ENCODE measurements around the gene ZBTB16.
"Not testable (repeated sequence)": the region's sequence is repeated elsewhere in the genome, so short reads cannot be mapped to it uniquely, and the experiment has no call there.

Gene ZBTB16

DNA sequence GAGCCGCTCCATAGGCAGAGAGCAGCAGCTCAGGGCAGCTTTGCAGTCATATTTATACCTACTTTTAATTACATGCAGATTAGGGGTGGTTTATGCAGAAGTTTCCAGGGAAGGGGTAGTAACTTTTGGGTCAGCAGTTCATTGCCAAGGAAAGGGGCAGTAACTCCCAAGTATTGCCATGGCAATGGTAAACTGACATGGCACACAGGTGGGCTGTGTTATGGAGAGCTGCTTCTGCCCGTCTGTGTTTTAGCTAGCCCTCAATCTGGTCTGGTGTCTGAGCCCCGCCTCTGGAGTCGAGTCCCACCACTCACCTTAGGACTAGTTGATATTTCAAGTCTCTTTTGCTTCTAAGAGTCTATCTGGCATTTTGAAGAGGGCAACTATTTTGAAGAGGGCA, 12.2 kb upstream of the ZBTB16 start:
- DNase-seq: no peak

DNA sequence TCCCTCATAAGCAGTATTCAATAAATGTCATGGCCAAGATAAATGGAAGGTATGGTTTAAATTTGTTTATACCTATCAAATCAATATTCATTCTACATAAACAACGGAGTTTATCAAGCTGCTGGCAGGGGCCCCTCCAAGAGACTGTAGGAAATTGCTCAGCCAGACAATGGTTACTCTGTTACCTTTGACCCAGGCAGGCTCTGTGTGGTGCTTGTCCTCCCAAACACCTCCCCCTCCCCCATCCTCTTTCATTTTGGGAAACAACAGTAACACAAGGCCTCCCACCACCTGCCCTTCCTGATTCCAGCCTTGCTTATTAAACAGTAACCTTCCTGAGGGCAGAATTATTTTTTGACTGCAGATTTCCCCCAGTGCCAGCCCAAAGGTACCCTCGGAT, 10.5 kb upstream of the ZBTB16 start:
- DNase-seq: no peak

GRCh38 chr11:114049766-114050165, 9.7 kb upstream of the ZBTB16 start:
- DNase-seq: not testable (repeated sequence)

- no peak for DNase-seq
Observed at GRCh38 chr11:114050258-114050927, 9.1 kb upstream of the ZBTB16 start.

- DNase-seq: no peak
Observed at GRCh38 chr11:114051558-114051957, 8.0 kb upstream of the ZBTB16 start.

GRCh38 chr11:114052160-114052559, 7.4 kb upstream of the ZBTB16 start:
- no peak for DNase-seq

- DNase-seq: no peak
Observed at GRCh38 chr11:114053406-114053805, 6.1 kb upstream of the ZBTB16 start.

DNA sequence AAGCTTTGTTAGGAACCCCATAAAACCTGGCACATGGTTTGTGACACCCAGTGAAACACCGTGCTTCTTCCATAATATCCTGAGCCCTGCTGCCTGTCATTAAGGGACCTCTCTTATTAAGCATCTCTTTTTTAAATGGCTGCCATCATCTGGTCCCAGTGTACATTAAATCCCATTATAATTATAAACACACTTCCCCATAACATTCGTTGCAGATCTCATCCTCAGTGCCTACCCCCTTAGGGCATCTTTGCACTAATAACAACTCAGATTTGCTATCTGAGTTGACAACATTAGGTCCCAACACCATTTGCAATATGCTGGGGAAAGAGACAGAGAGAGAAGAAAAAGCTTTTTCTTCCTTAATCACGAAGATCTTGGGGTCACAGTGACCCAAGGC, 4.7 kb upstream of the ZBTB16 start:
- no peak for DNase-seq

- no peak for DNase-seq
Observed at GRCh38 chr11:114056409-114056808, 3.1 kb upstream of the ZBTB16 start.

GRCh38 chr11:114057147-114057546, 2.4 kb upstream of the ZBTB16 start:
- no peak for DNase-seq

- no peak for DNase-seq
Observed at GRCh38 chr11:114057605-114058004, 1.9 kb upstream of the ZBTB16 start.

- no peak for DNase-seq
Observed at GRCh38 chr11:114058026-114058706, 1.3 kb upstream of the ZBTB16 start.

GRCh38 chr11:114058871-114059277, 637 bp upstream of the ZBTB16 start:
- DNase-seq: no peak

DNA sequence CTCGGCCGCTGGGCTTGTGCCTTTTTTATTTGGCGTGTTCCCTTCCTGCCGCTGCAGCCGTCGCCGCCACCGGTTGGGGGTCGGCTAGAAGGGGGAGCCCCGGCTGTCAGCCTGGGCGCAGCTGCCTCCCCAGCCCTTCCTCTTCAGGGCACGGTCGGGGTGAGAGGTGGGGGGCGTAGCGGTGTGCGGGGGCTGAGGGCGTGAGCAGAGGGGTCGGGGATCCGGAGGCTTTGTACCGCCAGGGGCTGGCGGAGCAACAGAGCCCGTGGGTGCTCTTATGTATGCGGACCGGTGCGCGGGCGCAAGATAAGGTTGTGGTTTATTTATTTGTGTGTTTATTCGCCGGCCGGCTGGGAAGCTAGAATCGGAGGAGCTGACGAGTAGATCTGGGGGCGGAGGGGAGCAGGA, 477 bp downstream of the ZBTB16 start:
- DNase-seq: no peak

DNA sequence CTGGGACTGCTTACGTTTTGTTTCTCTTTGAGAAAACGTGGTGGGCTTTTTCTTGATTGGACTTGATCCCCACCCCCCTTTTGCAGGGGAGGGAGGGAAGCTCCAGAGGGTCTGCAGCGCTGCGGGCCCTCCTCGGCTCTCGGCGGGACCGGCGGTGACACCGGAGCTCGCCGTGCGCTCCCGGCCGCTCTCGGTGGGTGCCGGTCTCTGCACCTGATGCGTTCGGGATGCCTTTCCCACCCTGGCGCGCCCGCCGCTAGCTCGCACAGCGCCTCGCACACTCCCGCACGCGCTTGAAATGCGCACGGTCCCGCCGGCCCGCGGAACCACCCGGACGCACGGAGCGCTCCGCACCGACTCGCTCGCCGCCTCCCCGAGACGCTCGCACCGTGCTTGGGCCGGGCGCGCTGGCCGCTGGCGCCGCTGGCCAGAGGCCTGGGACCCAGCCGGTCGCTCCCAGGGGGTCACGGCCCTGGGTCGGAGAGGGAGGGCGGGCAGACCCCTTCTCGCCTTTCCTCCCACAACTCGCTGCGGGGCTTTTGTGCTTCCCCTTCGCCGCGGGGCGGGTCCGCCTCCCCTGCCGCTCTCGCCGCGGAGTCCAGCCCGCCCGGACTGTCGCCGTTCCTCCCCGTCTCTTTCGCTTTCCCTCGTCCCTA, 1.0 kb downstream of the ZBTB16 start:
- peak; percentile 29 for DNase-seq

DNA sequence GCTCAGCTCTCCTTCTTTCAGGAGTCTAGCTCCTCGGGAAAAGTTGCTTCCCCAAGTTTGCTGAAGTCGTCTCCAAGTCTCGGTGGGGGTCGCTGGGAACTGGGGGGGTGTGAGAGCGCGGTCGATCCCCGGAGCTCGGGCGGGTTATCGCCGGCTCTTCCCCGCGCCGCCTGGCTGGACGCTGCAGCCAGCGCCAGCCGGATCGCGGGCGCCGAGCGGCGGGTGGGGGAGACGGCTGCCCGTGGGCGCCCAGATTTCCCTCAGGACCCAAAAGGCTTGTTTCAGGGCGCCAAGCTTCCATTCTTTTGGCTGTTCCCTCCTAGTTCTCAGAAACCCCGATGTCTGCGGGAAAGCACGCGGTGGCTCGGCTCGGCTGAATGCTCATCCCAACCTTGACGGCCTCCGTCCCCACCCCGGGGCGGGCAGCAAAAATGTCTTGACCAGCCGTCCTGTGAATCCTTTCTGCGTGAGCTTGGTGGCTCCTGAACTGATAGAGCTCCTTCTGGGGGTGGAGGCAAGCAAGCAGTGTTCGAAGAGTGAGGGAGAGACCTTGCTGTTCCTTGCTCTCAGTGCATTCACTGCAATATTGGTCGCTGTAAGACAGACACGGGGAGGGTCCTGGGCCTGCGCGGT, 1.7 kb downstream of the ZBTB16 start:
- DNase-seq: no peak

GRCh38 chr11:114061681-114062049, 2.2 kb downstream of the ZBTB16 start:
- DNase-seq: no peak

- no peak for DNase-seq
Observed at GRCh38 chr11:114062272-114062671, 2.8 kb downstream of the ZBTB16 start.

GRCh38 chr11:114063149-114063828, 3.8 kb downstream of the ZBTB16 start:
- no peak for DNase-seq

- DNase-seq: no peak
Observed at GRCh38 chr11:114063829-114064201, 4.3 kb downstream of the ZBTB16 start.

DNA sequence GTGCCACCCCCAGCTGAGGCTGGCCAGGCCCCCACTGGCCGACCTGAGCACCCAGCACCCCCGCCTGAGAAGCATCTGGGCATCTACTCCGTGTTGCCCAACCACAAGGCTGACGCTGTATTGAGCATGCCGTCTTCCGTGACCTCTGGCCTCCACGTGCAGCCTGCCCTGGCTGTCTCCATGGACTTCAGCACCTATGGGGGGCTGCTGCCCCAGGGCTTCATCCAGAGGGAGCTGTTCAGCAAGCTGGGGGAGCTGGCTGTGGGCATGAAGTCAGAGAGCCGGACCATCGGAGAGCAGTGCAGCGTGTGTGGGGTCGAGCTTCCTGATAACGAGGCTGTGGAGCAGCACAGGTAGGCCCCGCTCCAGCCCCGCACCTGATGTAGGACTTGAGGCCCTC, 4.7 kb downstream of the ZBTB16 start:
- DNase-seq: no peak

DNA sequence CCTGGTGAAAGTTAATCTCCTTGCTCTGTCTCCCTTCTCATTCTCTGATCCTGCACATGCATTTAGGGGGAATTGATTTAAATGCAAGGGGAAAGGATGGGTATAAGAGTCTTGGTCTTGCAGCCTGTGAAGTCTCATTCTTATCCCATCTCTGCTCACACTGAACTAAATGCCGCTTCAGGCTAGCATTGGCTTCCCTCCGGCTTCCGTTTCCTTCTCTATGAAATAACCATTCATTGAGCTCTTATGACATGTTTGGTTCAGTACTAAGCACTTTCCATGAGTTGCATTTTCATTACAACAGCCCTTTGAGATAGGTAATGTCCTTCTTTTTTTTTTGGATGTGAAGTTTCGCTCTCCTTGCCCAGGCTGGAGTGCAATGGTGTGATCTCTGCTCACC, 5.6 kb downstream of the ZBTB16 start:
- no peak for DNase-seq

DNA sequence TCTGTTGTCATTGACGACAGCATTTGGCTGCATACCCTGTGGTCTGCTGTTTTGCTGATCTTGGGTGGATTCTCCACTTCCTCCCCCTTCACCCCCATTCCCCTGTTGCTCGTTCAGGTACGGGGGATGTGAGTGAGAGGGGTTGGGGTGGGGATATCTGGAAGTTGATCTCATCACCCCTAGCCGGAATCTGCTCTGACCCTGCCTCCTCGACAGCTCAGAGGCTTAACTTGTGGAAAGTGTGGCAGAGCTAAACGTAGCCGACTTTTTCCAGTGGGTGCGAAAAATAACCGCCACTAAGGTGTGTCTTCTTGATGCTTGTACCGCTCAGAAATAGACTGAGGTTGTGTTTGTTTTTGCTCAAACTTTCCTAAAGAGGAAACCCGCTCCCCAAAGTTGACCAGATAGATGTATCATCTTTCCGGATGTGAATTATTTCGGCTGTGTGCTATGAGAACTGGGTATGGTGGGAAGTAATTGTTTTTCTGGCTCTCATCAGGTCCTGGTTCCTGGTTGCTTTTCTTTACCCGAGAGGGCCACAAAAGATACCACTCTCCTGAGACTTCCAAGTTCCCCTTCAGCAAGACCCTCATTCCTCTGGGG, 6.6 kb downstream of the ZBTB16 start:
- no peak for DNase-seq
